ENCODE results near the gene VWC2L.

DNA sequence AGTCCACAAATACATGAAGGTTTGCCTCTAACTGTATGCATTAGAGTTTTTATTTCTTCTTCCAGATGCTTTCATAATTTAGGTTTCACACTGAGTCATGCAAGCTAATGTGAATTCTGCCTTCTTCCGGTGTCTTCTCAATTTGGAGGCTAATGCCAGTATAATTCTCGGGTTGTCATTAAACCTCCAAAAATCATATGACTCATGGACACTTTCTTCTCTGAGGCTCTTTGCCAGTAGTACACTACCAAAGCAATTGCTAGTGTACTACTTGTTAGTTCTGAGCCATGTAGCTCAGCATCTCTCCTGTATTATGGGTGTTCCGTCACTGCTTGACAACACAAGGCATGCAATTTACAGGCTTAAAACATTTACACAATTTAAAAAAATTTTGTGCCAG lies 137.1 kb downstream of the VWC2L start:
- TF ChIP-seq POLR2A (IDR thresholded peaks at IDR 0.05; ENCODE audit: low read depth, low read length) (no peak), POLR2AphosphoS5 (IDR thresholded peaks at IDR 0.05; ENCODE audit: low read depth, low read length) (no peak), TAF1 (IDR thresholded peaks at IDR 0.05; ENCODE audit: borderline replicate concordance, low read depth, low read length) (no peak)

Data from GM12892 (cell line).